NB4 (cell line): ENCODE results near the gene HSD17B1.

Experiments used
- DNase-seq: peaks from one replicate; pipeline ENCODE4 v3.0.0; 2010; ENCODE audit warnings: low read depth
- H3K4me3 ChIP-seq: one replicate; pipeline ENCODE4 v1.5.1; 2011; ENCODE audit warnings: mild to moderate bottlenecking, low read depth, low read length, moderate library complexity
- CTCF ChIP-seq: IDR thresholded peaks from one replicate; pipeline ENCODE4 v1.5.1; 2012; ENCODE audit warnings: low read depth, low read length
- MAX ChIP-seq: IDR thresholded peaks from 2 replicates; pipeline ENCODE4 v1.6.1; 2011; ENCODE audit warnings: low read depth, low read length
- MYC ChIP-seq: IDR thresholded peaks from 2 replicates; pipeline ENCODE4 v1.6.1; 2011; ENCODE audit warnings: low read depth, low read length
- POLR2A ChIP-seq: IDR thresholded peaks from 2 replicates; pipeline ENCODE4 v1.6.1; 2011; ENCODE audit warnings: mild to moderate bottlenecking; ENCODE audit not compliant: insufficient read length; ENCODE audit errors: extremely low read depth

The HSD17B1 gene

GRCh38 chr17:42586514-42587230 is 33.9 kb downstream of the HSD17B1 start:
- no peak for DNase-seq
- no peak overlapping the region for H3K4me3 ChIP-seq
- TF ChIP-seq POLR2A (no peak), MYC (no peak), CTCF (no peak), MAX (no peak)

GRCh38 chr17:42590886-42591285 is 38.2 kb downstream of the HSD17B1 start:
- no peak for DNase-seq
- H3K4me3 ChIP-seq: no peak overlapping the region
- TF ChIP-seq MYC (no peak), CTCF (no peak), POLR2A (no peak), MAX (no peak)

GRCh38 chr17:42591411-42591810 is 38.7 kb downstream of the HSD17B1 start:
- no peak overlapping the region for H3K4me3 ChIP-seq
- no peak for TF ChIP-seq MYC
- no peak for TF ChIP-seq POLR2A
- no peak for TF ChIP-seq CTCF
- no peak for TF ChIP-seq MAX

GRCh38 chr17:42596386-42596785 is 43.7 kb downstream of the HSD17B1 start:
- TF ChIP-seq MYC: no peak
- no peak for TF ChIP-seq POLR2A
- TF ChIP-seq MAX: no peak
- TF ChIP-seq CTCF: no peak
- no peak overlapping the region for H3K4me3 ChIP-seq
- DNase-seq: no peak

More at GRCh38 chr17:42591411-42591810, 38.7 kb downstream of the HSD17B1 start:
- DNase-seq: no peak

GRCh38 chr17:42598905-42599304 is 46.2 kb downstream of the HSD17B1 start:
- DNase-seq: peak; percentile 30
- H3K4me3 ChIP-seq: no peak overlapping the region

More at GRCh38 chr17:42598905-42599304, 46.2 kb downstream of the HSD17B1 start:
- TF ChIP-seq CTCF (no peak), MAX (no peak), MYC (no peak), POLR2A (no peak)
